Testis (tissue), 3 donors: ENCODE data around the gene FGGY. TPM values are rescaled to one million over a fixed set of nuclear protein-coding genes. Genes with fewer than 3 reads are reported as not detected.
A peak's percentile ranks its signal among the peaks of the same experiment; 100 is the strongest.

Experiments used
- DNase-seq: peaks from one replicate; pipeline ENCODE4 v3.0.0-alpha.2; 2019
- H3K27ac ChIP-seq, 2 donors: fragments of 200-600 bp; sonication (generic); one replicate each; pipeline ENCODE4 v1.5.1; 2019
- H3K27me3 ChIP-seq: fragments of 200-600 bp; sonication (generic); one replicate; pipeline ENCODE4 v1.5.1; 2019
- H3K36me3 ChIP-seq: fragments of 200-600 bp; sonication (generic); one replicate; pipeline ENCODE4 v1.5.1; 2017; ENCODE audit warnings: low read depth; ENCODE audit errors: missing control alignments
- H3K4me1 ChIP-seq: fragments of 200-600 bp; sonication (generic); one replicate; pipeline ENCODE4 v1.5.1; 2019
- H3K4me3 ChIP-seq, 2 donors: fragments of 200-600 bp; sonication (generic); one replicate each; pipeline ENCODE4 v1.5.1; 2017 to 2019
- H3K9me3 ChIP-seq: fragments of 200-600 bp; sonication (generic); one replicate; pipeline ENCODE4 v1.5.1; 2017
- CTCF ChIP-seq, 3 experiments: fragments of 450-650 bp in 2 of 3; fragments of 200-600 bp in 1 of 3; sonication (generic) in 1 of 3; IDR thresholded peaks; one replicate each; pipeline ENCODE4 v1.5.1; 2016 to 2019; ENCODE audit warnings: antibody characterized with exemption in 3 of 3, mild to moderate bottlenecking in 2 of 3, moderate library complexity in 1 of 3
- POLR2A ChIP-seq: fragments of 450-650 bp; IDR thresholded peaks from one replicate; pipeline ENCODE4 v1.6.1; 2017; ENCODE audit warnings: antibody characterized with exemption, mild to moderate bottlenecking, moderate library complexity
- WGBS, 2 donors: methylation state at CpG; one replicate each; pipeline ENCODE4 v1.1.5; 2018; 5-methylcytosine and 5-hydroxymethylcytosine counted together
- intact Hi-C: fragments of 100-400 bp; cut with DNase I; formaldehyde crosslinking; loops from one replicate; pipeline ENCODE4 v1.15.1; 2023; ENCODE audit warnings: low total_unique reads
- polyA plus RNA-seq: library from polyadenylated mRNA; stranded (reverse); fragments of 350-450 nt; fragmentation: Illumina TruSeq; extraction: RNeasy Lipid Tissue Mini Kit (QIAGEN cat#74804); gene quantifications from one replicate; pipeline ENCODE4 v1.2.3, GENCODE V29; 2014; ENCODE audit warnings: low read depth, low replicate concordance; ENCODE audit not compliant: insufficient read depth
- total RNA-seq, 2 donors: library from RNA; depleted of rRNA; stranded (reverse); fragments of >200 nt; gene quantifications; one replicate each; pipeline ENCODE4 v1.2.3, GENCODE V29; 2016

The FGGY gene
- total and polyA plus RNA-seq, 3 donors from 2014 or later = 14.6 to 32.8 (median 32.3) TPM

GRCh38 chr1:59592924-59593323 lies 296.0 kb downstream of the FGGY start:
- intact Hi-C loops = no loop called here
- Histone ChIP-seq H3K27me3 (no peaks in the 10 kb centered on the region), H3K36me3 (no peaks in the 10 kb centered on the region), H3K27ac (no peak overlapping the region), H3K4me3 (no peak overlapping the region), H3K9me3 (no peaks in the 10 kb centered on the region), H3K4me1 (peaks cover 3% of the 10 kb centered on the region)
- DNase-seq = no peak
- 85 to 96% methylated on average over 2 of the region's 2 CpGs for WGBS, 2 donors
- TF ChIP-seq POLR2A (no peak), CTCF (IDR thresholded peaks at IDR 0.05) (no peak)

GRCh38 chr1:59593798-59594790 lies 297.2 kb downstream of the FGGY start:
- Histone ChIP-seq H3K4me3 (no peak overlapping the region), H3K27ac (no peak overlapping the region), H3K36me3 (no peaks in the 10 kb centered on the region), H3K27me3 (no peaks in the 10 kb centered on the region), H3K9me3 (no peaks in the 10 kb centered on the region), H3K4me1 (peaks cover 3% of the 10 kb centered on the region)
- TF ChIP-seq CTCF (IDR thresholded peaks at IDR 0.05) (no peak), POLR2A (no peak)
- WGBS, 2 donors = 84 to 90% methylated on average over 5 of the region's 5 CpGs
- no peak for DNase-seq
- intact Hi-C loops = no loop called here

GRCh38 chr1:59595774-59596173 lies 298.9 kb downstream of the FGGY start:
- no peak for DNase-seq
- H3K27ac ChIP-seq = peak overlapping the region in 1 of 2 donors; percentile 15
- no peaks in the 10 kb centered on the region for H3K9me3 ChIP-seq
- H3K4me1 ChIP-seq = peaks cover 3% of the 10 kb centered on the region
- no peaks in the 10 kb centered on the region for H3K36me3 ChIP-seq
- WGBS, 2 donors = 54 to 58% methylated on average over 3 of the region's 3 CpGs
- intact Hi-C loops = no loop called here
- no peak overlapping the region for H3K4me3 ChIP-seq
- TF ChIP-seq CTCF (IDR thresholded peaks at IDR 0.05) (no peak), POLR2A (no peak)
- no peaks in the 10 kb centered on the region for H3K27me3 ChIP-seq

GRCh38 chr1:59596432-59596831 lies 299.5 kb downstream of the FGGY start:
- no peak overlapping the region for H3K4me3 ChIP-seq
- H3K27me3 ChIP-seq = no peaks in the 10 kb centered on the region
- 87 to 100% methylated on average over 3 of the region's 3 CpGs for WGBS, 2 donors
- intact Hi-C loops = no loop called here
- no peaks in the 10 kb centered on the region for H3K36me3 ChIP-seq
- no peaks in the 10 kb centered on the region for H3K9me3 ChIP-seq
- peaks cover 3% of the 10 kb centered on the region for H3K4me1 ChIP-seq
- no peak for DNase-seq
- no peak overlapping the region for H3K27ac ChIP-seq
- no peak for TF ChIP-seq POLR2A
- no peak for TF ChIP-seq CTCF (IDR thresholded peaks at IDR 0.05)
